Brain microvascular endothelial cell (primary cell): ENCODE results near the gene ADAT1.

ENCODE experiments used
- DNase-seq: peaks from one replicate; pipeline ENCODE4 v3.0.0-alpha.2; 2020
- H3K27ac ChIP-seq: fragments of 250-450 bp; sonication (Bioruptor Pico); 2 replicates; pipeline ENCODE4 v1.5.1; 2020; ENCODE audit warnings: mild to moderate bottlenecking, moderate library complexity
- H3K27me3 ChIP-seq: fragments of 250-450 bp; sonication (Bioruptor Pico); replicated peaks from 2 replicates; pipeline ENCODE4 v1.5.1; 2020; ENCODE audit warnings: mild to moderate bottlenecking
- H3K36me3 ChIP-seq: fragments of 250-450 bp; sonication (Bioruptor Pico); replicated peaks from 2 replicates; pipeline ENCODE4 v1.5.1; 2020; ENCODE audit warnings: mild to moderate bottlenecking
- H3K4me3 ChIP-seq: 2 replicates; pipeline ENCODE4 v1.5.1; 2011; ENCODE audit warnings: low read depth, mild to moderate bottlenecking, control low read depth, low read length, moderate library complexity
- CTCF ChIP-seq: IDR thresholded peaks from 2 replicates; pipeline ENCODE4 v1.5.1; 2011; ENCODE audit warnings: low read depth, mild to moderate bottlenecking, moderate library complexity, low read length, control low read depth, inconsistent platforms; ENCODE audit errors: missing control alignments
- in situ Hi-C: cut with HindIII; loops from 2 replicates; pipeline ENCODE4 v1.10.0; 2017; ENCODE audit warnings: low sequenced_read_pairs, low pct_ligation_motif_present

The ADAT1 gene

GRCh38 chr16:75640598-75640997 is 17.5 kb upstream of the ADAT1 start:
- DNase-seq: no peak
- Histone ChIP-seq H3K27ac (no peak overlapping the region), H3K27me3 (no peaks in the 10 kb centered on the region), H3K36me3 (peaks cover 56% of the 10 kb centered on the region), H3K4me3 (no peak overlapping the region)
- TF ChIP-seq CTCF: no peak
- in situ Hi-C loops: no loop called here

DNA sequence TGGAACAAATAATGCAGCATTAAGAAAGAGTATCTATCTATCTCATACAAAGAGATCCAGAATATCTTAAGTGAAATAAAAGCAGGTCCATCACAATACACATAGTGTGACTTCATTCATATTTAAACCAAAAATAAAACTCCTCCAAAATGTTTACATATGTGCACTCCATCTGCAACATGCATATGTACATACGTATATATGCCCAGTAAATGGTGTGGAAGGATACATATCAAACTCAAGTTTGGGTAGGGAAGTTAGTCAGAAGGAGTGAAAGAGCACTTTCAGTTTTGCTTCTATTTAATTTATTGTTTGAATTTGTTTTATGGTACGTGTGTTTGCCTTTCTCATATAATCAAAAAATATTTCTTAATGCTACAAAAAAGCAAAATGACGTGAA is 12.0 kb upstream of the ADAT1 start:
- no peaks in the 10 kb centered on the region for H3K27me3 ChIP-seq
- no peak overlapping the region for H3K27ac ChIP-seq
- peaks cover 80% of the 10 kb centered on the region for H3K36me3 ChIP-seq
- DNase-seq: no peak
- in situ Hi-C loops: no loop called here
- no peak for TF ChIP-seq CTCF
- no peak overlapping the region for H3K4me3 ChIP-seq

DNA sequence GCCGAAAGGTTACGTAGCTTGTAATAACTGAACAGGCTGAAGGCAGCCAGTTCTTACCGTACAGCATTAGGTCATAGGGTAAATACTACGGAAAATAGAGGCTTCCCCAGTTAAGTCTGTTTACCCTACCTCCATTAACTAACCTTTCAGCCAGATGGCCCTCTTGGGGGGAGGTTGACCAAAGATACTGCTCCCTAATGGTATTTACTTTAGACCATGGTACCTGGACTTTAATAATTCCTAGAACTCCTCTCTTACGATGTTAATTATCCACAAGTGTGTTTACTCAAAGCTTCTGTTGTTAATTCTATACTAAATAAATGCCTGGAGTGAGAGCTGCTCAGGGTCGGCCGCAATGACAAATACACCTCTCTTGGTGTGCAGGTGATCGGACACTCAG is 9.8 kb upstream of the ADAT1 start:
- in situ Hi-C loops: no loop called here
- no peaks in the 10 kb centered on the region for H3K27me3 ChIP-seq
- H3K36me3 ChIP-seq: peaks cover 90% of the 10 kb centered on the region
- DNase-seq: no peak
- no peak for TF ChIP-seq CTCF
- no peak overlapping the region for H3K4me3 ChIP-seq
- no peak overlapping the region for H3K27ac ChIP-seq

GRCh38 chr16:75630052-75630451 is 7.0 kb upstream of the ADAT1 start:
- TF ChIP-seq CTCF: no peak
- in situ Hi-C loops: no loop called here
- H3K36me3 ChIP-seq: peaks cover 83% of the 10 kb centered on the region
- no peaks in the 10 kb centered on the region for H3K27me3 ChIP-seq
- H3K4me3 ChIP-seq: no peak overlapping the region
- H3K27ac ChIP-seq: no peak overlapping the region
- no peak for DNase-seq

DNA sequence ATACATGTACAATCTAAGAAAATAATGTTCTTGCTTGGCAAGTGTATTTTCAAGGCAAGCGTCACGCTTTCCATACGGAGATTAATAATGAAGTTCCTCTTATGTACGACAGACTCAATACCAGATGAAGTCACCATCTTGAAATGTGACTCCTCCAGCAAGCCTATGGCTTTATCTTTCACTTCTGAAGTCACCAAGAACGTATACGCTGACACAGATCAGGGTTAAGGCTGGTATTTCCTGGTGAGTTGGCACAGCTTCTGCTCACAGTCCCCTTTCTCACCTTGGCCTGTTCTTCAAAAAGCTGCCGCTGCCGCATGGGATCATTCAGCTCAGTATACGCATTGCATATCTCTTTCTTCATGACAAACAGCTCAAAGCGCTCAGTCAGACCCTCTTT is 6.1 kb upstream of the ADAT1 start:
- Histone ChIP-seq H3K27ac (no peak overlapping the region), H3K4me3 (no peak overlapping the region), H3K27me3 (no peaks in the 10 kb centered on the region), H3K36me3 (peaks cover 74% of the 10 kb centered on the region)
- no peak for TF ChIP-seq CTCF
- in situ Hi-C loops: no loop called here
- DNase-seq: no peak

DNA sequence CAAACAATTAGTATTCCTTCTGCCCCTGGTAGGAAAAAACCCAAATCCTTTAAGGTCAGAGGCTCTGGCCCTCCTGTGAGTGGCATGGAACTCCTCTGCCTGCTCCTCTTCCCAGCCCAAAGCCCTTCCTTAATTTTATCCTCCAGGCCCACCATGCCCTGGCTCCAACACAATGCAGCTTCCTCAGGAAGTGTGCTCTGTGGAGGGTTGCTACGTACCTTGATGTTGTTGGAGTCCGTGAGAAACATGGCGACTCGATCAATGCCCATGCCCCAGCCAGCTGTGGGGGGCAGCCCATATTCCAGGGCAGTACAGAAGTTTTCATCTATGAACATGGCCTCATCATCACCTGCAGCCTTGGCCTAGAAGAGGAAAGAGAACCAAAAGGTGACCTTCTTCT is 5.3 kb upstream of the ADAT1 start:
- DNase-seq: no peak

More for the DNA sequence above, 5.3 kb upstream of the ADAT1 start:
- H3K27ac ChIP-seq: no peak overlapping the region
- no peaks in the 10 kb centered on the region for H3K27me3 ChIP-seq
- H3K36me3 ChIP-seq: peaks cover 67% of the 10 kb centered on the region
- no peak for TF ChIP-seq CTCF
- no peak overlapping the region for H3K4me3 ChIP-seq
- in situ Hi-C loops: no loop called here
